Common myeloid progenitor, CD34-positive (primary cell): ENCODE measurements around the gene C1QTNF12.
A peak's percentile ranks its signal among the peaks of the same experiment; 100 is the strongest.

ENCODE experiments used
- CTCF ChIA-PET: fragments of 350-600 bp; sonication (Branson Sonifier 250); formaldehyde crosslinking; loops from one replicate; lab custom pipeline; 2021; ENCODE audit warnings: antibody characterized with exemption; lab: Charles Lee
- POLR2A ChIA-PET: fragments of 350-600 bp; sonication (Branson Sonifier 250); formaldehyde crosslinking; loops from one replicate; lab custom pipeline; 2021; ENCODE audit warnings: antibody characterized with exemption; lab: Charles Lee
- DNase-seq, 3 donors: peaks; one replicate each; pipeline versions ENCODE4 v3.0.0 to v3.0.0-alpha.2; 2013
- H3K27ac ChIP-seq, 2 experiments: 1 replicate in 1 of 2; 2 replicates in 1 of 2; pipeline ENCODE4 v1.7.0; 2013; ENCODE audit warnings: inconsistent platforms in 2 of 2, low read length in 2 of 2, mild to moderate bottlenecking in 2 of 2, low read depth in 1 of 2, moderate library complexity in 1 of 2; ENCODE audit not compliant: severe bottlenecking in 2 of 2, insufficient read depth in 1 of 2, poor library complexity in 1 of 2
- H3K27me3 ChIP-seq, 5 experiments: replicated peaks in 2 of 5; 1 replicate in 3 of 5; 2 replicates in 2 of 5; pipeline versions ENCODE4 v1.6.1 to v1.7.0; 2013; ENCODE audit warnings: low read length in 4 of 5, mild to moderate bottlenecking in 2 of 5, moderate library complexity in 2 of 5, inconsistent platforms in 1 of 5; ENCODE audit not compliant: insufficient read depth in 5 of 5, control insufficient read depth in 4 of 5
- H3K36me3 ChIP-seq, 4 experiments: 1 replicate in 2 of 4; 2 replicates in 2 of 4; pipeline versions ENCODE4 v1.6.1 to v1.7.0; 2013; ENCODE audit warnings: low read length in 3 of 4, control low read depth in 1 of 4, mild to moderate bottlenecking in 1 of 4; ENCODE audit not compliant: control insufficient read depth in 4 of 4, insufficient read depth in 4 of 4
- H3K4me1 ChIP-seq, 4 experiments: 1 replicate in 3 of 4; 2 replicates in 1 of 4; pipeline versions ENCODE4 v1.6.1 to v1.7.1; 2013; ENCODE audit warnings: low read length in 3 of 4, mild to moderate bottlenecking in 3 of 4, control low read depth in 1 of 4, inconsistent platforms in 1 of 4, moderate library complexity in 1 of 4; ENCODE audit not compliant: control insufficient read depth in 4 of 4, insufficient read depth in 4 of 4; ENCODE audit errors: control extremely low read depth in 1 of 4
- H3K4me3 ChIP-seq, 7 experiments: 1 replicate in 4 of 7; 2 replicates in 3 of 7; pipeline versions ENCODE4 v1.5.1 to v1.7.0; 2013; ENCODE audit warnings: mild to moderate bottlenecking in 7 of 7, low read length in 6 of 7, moderate library complexity in 6 of 7, inconsistent platforms in 2 of 7, low read depth in 2 of 7, control low read depth in 1 of 7; ENCODE audit not compliant: insufficient read depth in 4 of 7, control insufficient read depth in 1 of 7; ENCODE audit errors: extremely low read depth in 1 of 7
- H3K9me3 ChIP-seq, 5 experiments: 1 replicate in 4 of 5; 2 replicates in 1 of 5; pipeline versions ENCODE4 v1.6.1 to v1.7.1; 2013; ENCODE audit warnings: low read length in 4 of 5, mild to moderate bottlenecking in 2 of 5, inconsistent platforms in 1 of 5, low read depth in 1 of 5, moderate library complexity in 1 of 5; ENCODE audit not compliant: control insufficient read depth in 4 of 5, insufficient read depth in 2 of 5; ENCODE audit errors: control extremely low read depth in 1 of 5
- WGBS: methylation state at CpG from one replicate; pipeline ENCODE4 v1.1.5; 2013; ENCODE audit not compliant: insufficient coverage; 5-methylcytosine and 5-hydroxymethylcytosine counted together

C1QTNF12 gene

GRCh38 chr1:1292442-1292779, 45.9 kb upstream of the C1QTNF12 start:
- H3K4me3 ChIP-seq, result no peak overlapping the region
- no peak overlapping the region for H3K27ac ChIP-seq
- peaks cover 0 to 3% (median 0%) of the 10 kb centered on the region in 4 experiments for H3K4me1 ChIP-seq
- H3K36me3 ChIP-seq, result peaks cover 0 to 26% (median 7%) of the 10 kb centered on the region in 4 experiments
- ChIA-PET POLR2A (no interaction called here), CTCF (interaction anchor here (0.8 to 2.9 kb wide), 12 partner anchors 9 to 308 kb away, joined by 3 to 16 read pairs (median 4); partner anchors contain the start of gene UBE2J2)
- H3K9me3 ChIP-seq, result no peaks in the 10 kb centered on the region
- no peaks in the 10 kb centered on the region for H3K27me3 ChIP-seq
- DNase-seq, result no peak
- WGBS, result 96% methylated on average over 9 of the region's 9 CpGs

GRCh38 chr1:1291548-1292441, 45.3 kb upstream of the C1QTNF12 start:
- Histone ChIP-seq H3K4me3 (no peak overlapping the region), H3K9me3 (no peaks in the 10 kb centered on the region), H3K4me1 (peaks cover 0 to 3% (median 0%) of the 10 kb centered on the region in 4 experiments), H3K36me3 (peaks cover 0 to 24% (median 7%) of the 10 kb centered on the region in 4 experiments), H3K27ac (no peak overlapping the region), H3K27me3 (no peaks in the 10 kb centered on the region)
- peak; percentile 42 to 78 (median 70) for DNase-seq
- POLR2A ChIA-PET, result no interaction called here
- CTCF ChIA-PET, result interaction anchor here (0.8 to 2.9 kb wide), 12 partner anchors 8 to 307 kb away, joined by 3 to 16 read pairs (median 4); partner anchors contain the start of gene UBE2J2
- 73% methylated on average over 39 of the region's 45 CpGs for WGBS

GRCh38 chr1:1291023-1291528, 44.6 kb upstream of the C1QTNF12 start:
- H3K27me3 ChIP-seq, result no peaks in the 10 kb centered on the region
- H3K4me3 ChIP-seq, result no peak overlapping the region
- no peak for DNase-seq
- H3K9me3 ChIP-seq, result no peaks in the 10 kb centered on the region
- WGBS, result 87% methylated on average over 25 of the region's 28 CpGs
- POLR2A ChIA-PET, result no interaction called here
- no peak overlapping the region for H3K27ac ChIP-seq
- H3K4me1 ChIP-seq, result peaks cover 0 to 3% (median 0%) of the 10 kb centered on the region in 4 experiments
- CTCF ChIA-PET, result interaction anchor here (0.9 to 2.9 kb wide), 12 partner anchors 7 to 259 kb away, joined by 3 to 16 read pairs (median 4); partner anchors contain the start of gene UBE2J2
- peaks cover 0 to 20% (median 3%) of the 10 kb centered on the region in 4 experiments for H3K36me3 ChIP-seq

GRCh38 chr1:1290238-1290731, 43.8 kb upstream of the C1QTNF12 start:
- Histone ChIP-seq H3K4me1 (peaks cover 0 to 3% (median 0%) of the 10 kb centered on the region in 4 experiments), H3K27ac (no peak overlapping the region), H3K9me3 (no peaks in the 10 kb centered on the region), H3K36me3 (peaks cover 0 to 13% (median 0%) of the 10 kb centered on the region in 4 experiments), H3K27me3 (no peaks in the 10 kb centered on the region), H3K4me3 (no peak overlapping the region)
- ChIA-PET POLR2A (no interaction called here), CTCF (interaction anchor here (0.9 to 2.9 kb wide), 9 partner anchors 11 to 209 kb away, joined by 3 to 16 read pairs (median 4); partner anchors contain the start of gene UBE2J2)
- WGBS, result 71% methylated on average over 10 of the region's 15 CpGs
- peak in 2 of 3 donors; percentile 60 to 69 for DNase-seq

- Histone ChIP-seq H3K36me3 (no peaks in the 10 kb centered on the region), H3K4me3 (no peak overlapping the region), H3K27me3 (no peaks in the 10 kb centered on the region), H3K9me3 (no peaks in the 10 kb centered on the region), H3K4me1 (no peaks in the 10 kb centered on the region), H3K27ac (no peak overlapping the region)
- CTCF ChIA-PET, result interaction anchor here (0.7 to 1.5 kb wide), 5 partner anchors 12 to 166 kb away, joined by 3 to 4 read pairs (median 3); no protein-coding TSS in a partner anchor
- DNase-seq, result no peak
- WGBS, result 92% methylated on average over 25 of the region's 46 CpGs
- POLR2A ChIA-PET, result no interaction called here
These were observed 41.0 kb upstream of the C1QTNF12 start for GRCh38 chr1:1287288-1288110.

- Histone ChIP-seq H3K27me3 (no peaks in the 10 kb centered on the region), H3K27ac (no peak overlapping the region), H3K9me3 (no peaks in the 10 kb centered on the region), H3K36me3 (no peaks in the 10 kb centered on the region), H3K4me1 (no peaks in the 10 kb centered on the region), H3K4me3 (no peak overlapping the region)
- ChIA-PET POLR2A (no interaction called here), CTCF (interaction anchor here (0.7 to 1.5 kb wide), 5 partner anchors 11 to 165 kb away, joined by 3 to 4 read pairs (median 3); no protein-coding TSS in a partner anchor)
- no peak for DNase-seq
- 85% methylated on average over 35 of the region's 50 CpGs for WGBS
These were observed 40.1 kb upstream of the C1QTNF12 start for GRCh38 chr1:1286313-1287261.
